OCI-LY7 (cell line): Measurements from ENCODE around the gene SMOC2. TPM values are rescaled to one million over a fixed set of nuclear protein-coding genes. Genes with fewer than 3 reads are reported as not detected.

Experiments
- BruUV-seq: library from RNA; stranded (reverse); fragments of 400-500 nt; replicated peaks from 2 replicates; lab custom pipeline; 2021; lab: Mats Ljungman, UMichigan
- CTCF ChIA-PET: fragments of 300-600 bp; sonication (Branson Sonifier 250); formaldehyde crosslinking; loops from one replicate; lab custom pipeline; 2022; ENCODE audit warnings: antibody characterized with exemption; ENCODE audit not compliant: unreplicated experiment; lab: Charles Lee
- POLR2A ChIA-PET: fragments of 300-600 bp; sonication (Branson Sonifier 250); formaldehyde crosslinking; loops from one replicate; lab custom pipeline; 2022; ENCODE audit warnings: antibody characterized with exemption; lab: Charles Lee
- DNase-seq: peaks from one replicate; pipeline ENCODE4 v3.0.0-alpha.2; 2015; ENCODE audit warnings: low spot score
- H2AFZ ChIP-seq: fragments of 200-600 bp; sonication (generic), shearing (Covaris generic); 2 replicates; pipeline ENCODE4 v1.6.1; 2014; ENCODE audit warnings: mild to moderate bottlenecking, antibody characterized with exemption, low read length, moderate library complexity
- H3K27ac ChIP-seq: fragments of 200-600 bp; sonication (generic); 2 replicates; pipeline ENCODE4 v1.5.1; 2014; ENCODE audit warnings: mixed run types, low read depth, mild to moderate bottlenecking, moderate library complexity, low read length, inconsistent platforms; ENCODE audit not compliant: poor library complexity, severe bottlenecking
- H3K36me3 ChIP-seq: fragments of 200-600 bp; sonication (generic); 2 replicates; pipeline ENCODE4 v1.6.1; 2014; ENCODE audit warnings: mild to moderate bottlenecking, antibody characterized with exemption, low read length, moderate library complexity, mixed read lengths; ENCODE audit not compliant: insufficient read depth
- H3K4me1 ChIP-seq: fragments of 200-600 bp; sonication (generic); 2 replicates; pipeline ENCODE4 v1.5.1; 2014; ENCODE audit warnings: mild to moderate bottlenecking, low read length; ENCODE audit not compliant: insufficient read depth, poor library complexity, severe bottlenecking
- H3K4me2 ChIP-seq: fragments of 200-600 bp; sonication (generic); 2 replicates; pipeline ENCODE4 v1.6.1; 2014; ENCODE audit warnings: mild to moderate bottlenecking, low read length
- H3K4me3 ChIP-seq: fragments of 200-600 bp; sonication (generic); 2 replicates; pipeline ENCODE4 v1.5.1; 2014; ENCODE audit warnings: mild to moderate bottlenecking, low read depth, low read length; ENCODE audit not compliant: poor library complexity, severe bottlenecking
- H3K79me2 ChIP-seq: fragments of 200-600 bp; sonication (generic); 2 replicates; pipeline ENCODE4 v1.6.1; 2016; ENCODE audit warnings: low read depth, mild to moderate bottlenecking, low read length, moderate library complexity, mixed read lengths; ENCODE audit not compliant: insufficient read depth
- H3K9me2 ChIP-seq: fragments of 200-600 bp; sonication (generic); 2 replicates; pipeline ENCODE4 v1.6.1; 2016; ENCODE audit warnings: mild to moderate bottlenecking, low read length, mixed read lengths; ENCODE audit not compliant: insufficient read depth
- H3K9me3 ChIP-seq: fragments of 200-600 bp; sonication (generic); 2 replicates; pipeline ENCODE4 v1.6.1; 2014; ENCODE audit warnings: mild to moderate bottlenecking, mixed run types, low read length, mixed read lengths
- H4K20me1 ChIP-seq: fragments of 200-600 bp; sonication (generic); 2 replicates; pipeline ENCODE4 v1.6.1; 2014; ENCODE audit warnings: mild to moderate bottlenecking, antibody characterized with exemption, low read length, moderate library complexity, mixed read lengths; ENCODE audit not compliant: insufficient read depth
- EZH2phosphoT487 ChIP-seq: fragments of 200-600 bp; sonication (generic); IDR thresholded peaks from 2 replicates; pipeline ENCODE4 v1.6.1; 2018; ENCODE audit warnings: low read depth, borderline replicate concordance, mild to moderate bottlenecking, mixed run types, antibody characterized with exemption, low read length, moderate library complexity, mixed read lengths
- intact Hi-C: fragments of 100-400 bp; cut with micrococcal nuclease; formaldehyde crosslinking; loops from one replicate; pipeline ENCODE4 v1.10.0; 2022; ENCODE audit not compliant: unreplicated experiment
- total RNA-seq, 2 experiments: library from RNA; depleted of rRNA in 1 of 2; stranded (reverse); fragments of >200 nt in 1 of 2; shearing (Covaris generic) in 1 of 2; gene quantifications; 2 replicates each; pipeline ENCODE4 v1.2.3, GENCODE V29; 2014 to 2022
- TF ChIP-seq, protein P1 (sequence below): fragments of 200-600 bp; sonication (generic); conservative IDR thresholded peaks from 2 replicates; pipeline ENCODE4 v1.5.1; 2014; ENCODE audit warnings: mild to moderate bottlenecking, antibody characterized with exemption, low read length, moderate library complexity, mixed read lengths

SMOC2 gene
- total RNA-seq, 2 experiments from 2014 or later, result not detected

GRCh38 chr6:168583126-168583525 lies 142.1 kb downstream of the SMOC2 start:
- Histone ChIP-seq H3K4me1 (no peaks in the 10 kb centered on the region), H3K4me3 (no peak overlapping the region), H3K36me3 (no peaks in the 10 kb centered on the region), H2AFZ (no peak overlapping the region), H3K9me3 (no peaks in the 10 kb centered on the region), H3K79me2 (no peaks in the 10 kb centered on the region), H3K9me2 (no peaks in the 10 kb centered on the region), H3K4me2 (no peak overlapping the region), H3K27ac (no peak overlapping the region), H4K20me1 (no peaks in the 10 kb centered on the region)
- no peak for DNase-seq
- POLR2A ChIA-PET, result no interaction called here
- BruUV-seq, result no TSS peak
- CTCF ChIA-PET, result no interaction called here
- intact Hi-C loops, result no loop called here
- TF ChIP-seq, protein P1, sequence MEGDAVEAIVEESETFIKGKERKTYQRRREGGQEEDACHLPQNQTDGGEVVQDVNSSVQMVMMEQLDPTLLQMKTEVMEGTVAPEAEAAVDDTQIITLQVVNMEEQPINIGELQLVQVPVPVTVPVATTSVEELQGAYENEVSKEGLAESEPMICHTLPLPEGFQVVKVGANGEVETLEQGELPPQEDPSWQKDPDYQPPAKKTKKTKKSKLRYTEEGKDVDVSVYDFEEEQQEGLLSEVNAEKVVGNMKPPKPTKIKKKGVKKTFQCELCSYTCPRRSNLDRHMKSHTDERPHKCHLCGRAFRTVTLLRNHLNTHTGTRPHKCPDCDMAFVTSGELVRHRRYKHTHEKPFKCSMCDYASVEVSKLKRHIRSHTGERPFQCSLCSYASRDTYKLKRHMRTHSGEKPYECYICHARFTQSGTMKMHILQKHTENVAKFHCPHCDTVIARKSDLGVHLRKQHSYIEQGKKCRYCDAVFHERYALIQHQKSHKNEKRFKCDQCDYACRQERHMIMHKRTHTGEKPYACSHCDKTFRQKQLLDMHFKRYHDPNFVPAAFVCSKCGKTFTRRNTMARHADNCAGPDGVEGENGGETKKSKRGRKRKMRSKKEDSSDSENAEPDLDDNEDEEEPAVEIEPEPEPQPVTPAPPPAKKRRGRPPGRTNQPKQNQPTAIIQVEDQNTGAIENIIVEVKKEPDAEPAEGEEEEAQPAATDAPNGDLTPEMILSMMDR, result no peak
- TF ChIP-seq EZH2phosphoT487, result no peak

GRCh38 chr6:168583821-168584220 lies 142.8 kb downstream of the SMOC2 start:
- Histone ChIP-seq H3K4me3 (no peak overlapping the region), H3K27ac (no peak overlapping the region), H3K4me1 (no peaks in the 10 kb centered on the region), H3K79me2 (no peaks in the 10 kb centered on the region), H3K36me3 (no peaks in the 10 kb centered on the region), H3K4me2 (no peak overlapping the region), H2AFZ (no peak overlapping the region), H3K9me3 (no peaks in the 10 kb centered on the region), H4K20me1 (no peaks in the 10 kb centered on the region), H3K9me2 (no peaks in the 10 kb centered on the region)
- intact Hi-C loops, result no loop called here
- DNase-seq, result no peak
- CTCF ChIA-PET, result no interaction called here
- POLR2A ChIA-PET, result no interaction called here
- no TSS peak for BruUV-seq
- TF ChIP-seq EZH2phosphoT487, result no peak
- TF ChIP-seq, protein P1, result no peak

DNA sequence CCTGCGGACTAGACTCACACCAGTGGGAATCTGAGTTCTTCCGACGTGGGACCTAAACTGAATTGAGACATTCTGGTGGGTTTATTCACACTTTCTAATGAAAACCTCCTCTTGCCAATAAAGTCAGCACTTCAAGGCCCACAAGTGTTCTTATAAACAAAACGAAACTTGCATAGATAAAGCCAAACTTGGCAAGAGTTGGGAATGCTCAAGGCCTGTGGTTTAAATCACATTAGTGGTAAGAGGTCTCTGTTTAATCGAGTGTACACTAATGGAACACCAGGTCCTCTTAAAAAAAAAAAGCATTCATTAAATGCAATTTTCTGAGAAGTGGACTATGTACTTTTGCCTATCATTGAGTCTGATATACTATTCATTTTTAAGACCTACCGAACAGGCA lies 143.3 kb downstream of the SMOC2 start:
- no peaks in the 10 kb centered on the region for H3K79me2 ChIP-seq
- intact Hi-C loops, result no loop called here
- no peaks in the 10 kb centered on the region for H4K20me1 ChIP-seq
- ChIA-PET POLR2A (no interaction called here), CTCF (no interaction called here)
- TF ChIP-seq, protein P1, result no peak
- no peak for TF ChIP-seq EZH2phosphoT487
- no TSS peak for BruUV-seq
- H3K4me1 ChIP-seq, result no peaks in the 10 kb centered on the region
- no peaks in the 10 kb centered on the region for H3K36me3 ChIP-seq
- H3K4me3 ChIP-seq, result no peak overlapping the region
- no peak overlapping the region for H3K4me2 ChIP-seq
- H3K9me3 ChIP-seq, result no peaks in the 10 kb centered on the region
- DNase-seq, result no peak
- no peaks in the 10 kb centered on the region for H3K9me2 ChIP-seq
- H2AFZ ChIP-seq, result no peak overlapping the region
- no peak overlapping the region for H3K27ac ChIP-seq
